Inflammatory macrophage (primary cell): ENCODE measurements around the gene ARHGEF1.
"Not testable (repeated sequence)": the region's sequence is repeated elsewhere in the genome, so short reads cannot be mapped to it uniquely, and the experiment has no call there.

Experiments used
- DNase-seq, 2 donors: peaks; one replicate each; pipeline ENCODE4 v3.0.0-alpha.2; 2020 to 2022

Gene ARHGEF1

GRCh38 chr19:41905273-41906002 lies 22.5 kb downstream of the ARHGEF1 start:
- no peak for DNase-seq

GRCh38 chr19:41906271-41906670 lies 23.3 kb downstream of the ARHGEF1 start:
- DNase-seq, result no peak

GRCh38 chr19:41906916-41907680 lies 24.1 kb downstream of the ARHGEF1 start:
- no peak for DNase-seq

GRCh38 chr19:41907994-41908615 lies 25.1 kb downstream of the ARHGEF1 start:
- DNase-seq, result no peak

GRCh38 chr19:41908724-41909464 lies 25.9 kb downstream of the ARHGEF1 start:
- no peak for DNase-seq

- DNase-seq, result no peak
Measured at GRCh38 chr19:41909706-41910105, 26.7 kb downstream of the ARHGEF1 start.

GRCh38 chr19:41910240-41910991 lies 27.4 kb downstream of the ARHGEF1 start:
- no peak for DNase-seq

GRCh38 chr19:41910992-41911888 lies 28.3 kb downstream of the ARHGEF1 start:
- DNase-seq, result no peak

- DNase-seq, result no peak
Measured at GRCh38 chr19:41911889-41912731, 29.1 kb downstream of the ARHGEF1 start.

- DNase-seq, result no peak
Measured at GRCh38 chr19:41912899-41913537, 30.0 kb downstream of the ARHGEF1 start.

- no peak for DNase-seq
Measured at GRCh38 chr19:41913538-41914423, 30.8 kb downstream of the ARHGEF1 start.

GRCh38 chr19:41914424-41914834 lies 31.4 kb downstream of the ARHGEF1 start:
- DNase-seq, result not testable (repeated sequence)

- DNase-seq, result no peak
Measured at GRCh38 chr19:41915021-41915775, 32.2 kb downstream of the ARHGEF1 start.

GRCh38 chr19:41915776-41916414 lies 32.9 kb downstream of the ARHGEF1 start:
- DNase-seq, result no peak

- no peak for DNase-seq
Measured at GRCh38 chr19:41917676-41918075, 34.7 kb downstream of the ARHGEF1 start.

GRCh38 chr19:41918095-41918494 lies 35.1 kb downstream of the ARHGEF1 start:
- DNase-seq, result no peak

- no peak for DNase-seq
Measured at GRCh38 chr19:41918653-41919244, 35.8 kb downstream of the ARHGEF1 start.
